GM12878 (cell line): ENCODE data around the gene KRTAP10-3.

Source experiments
- ATF7 ChIP-seq: fragments of 450-650 bp; IDR thresholded peaks from 2 replicates; pipeline ENCODE4 v1.6.1; 2016; ENCODE audit warnings: low read depth, mild to moderate bottlenecking
- BHLHE40 ChIP-seq, 2 experiments: fragments of 450-650 bp in 1 of 2; IDR thresholded peaks; 2 replicates each; pipeline ENCODE4 v1.6.1; 2011 to 2017; ENCODE audit warnings: low read depth in 2 of 2, borderline replicate concordance in 1 of 2, improper control_type of control experiment in 1 of 2, low read length in 1 of 2, mild to moderate bottlenecking in 1 of 2
- CTCF ChIP-seq, 3 experiments: IDR thresholded peaks in 2 of 3; conservative IDR thresholded peaks in 1 of 3; 2 replicates each; pipeline ENCODE4 v1.5.1; 2011; ENCODE audit warnings: low read depth in 3 of 3, low read length in 3 of 3, mild to moderate bottlenecking in 3 of 3, control low read depth in 2 of 3, moderate library complexity in 2 of 3, inconsistent platforms in 1 of 3, mixed read lengths in 1 of 3; ENCODE audit not compliant: control insufficient read depth in 2 of 3, insufficient read depth in 1 of 3; ENCODE audit errors: extremely low read depth in 1 of 3
- HDAC2 ChIP-seq: fragments of 200-600 bp; sonication (generic); IDR thresholded peaks from 2 replicates; pipeline ENCODE4 v1.6.1; 2017
- HDAC6 ChIP-seq: fragments of 200-600 bp; sonication (generic); IDR thresholded peaks from one replicate; pipeline ENCODE4 v1.8.0; 2017; ENCODE audit warnings: antibody characterized with exemption; ENCODE audit not compliant: unreplicated experiment
- NR2C1 ChIP-seq: fragments of 450-650 bp; IDR thresholded peaks from 2 replicates; pipeline ENCODE4 v1.6.1; 2017; ENCODE audit warnings: antibody characterized with exemption, mild to moderate bottlenecking, moderate library complexity
- RAD21 ChIP-seq: IDR thresholded peaks from 2 replicates; pipeline ENCODE4 v1.6.1; 2011; ENCODE audit warnings: mild to moderate bottlenecking, low read depth, low read length, moderate library complexity; ENCODE audit not compliant: insufficient read depth
- SMC3 ChIP-seq: IDR thresholded peaks from 2 replicates; pipeline ENCODE4 v1.6.1; 2011; ENCODE audit warnings: low read length, improper control_type of control experiment, borderline replicate concordance
- ZNF274 ChIP-seq: IDR thresholded peaks from one replicate; pipeline ENCODE4 v1.8.0; 2011; ENCODE audit not compliant: insufficient read length, insufficient read depth
- TF ChIP-seq, protein P1 (sequence below): fragments of 450-650 bp; formaldehyde crosslinking; IDR thresholded peaks from 2 replicates; pipeline ENCODE4 v1.4.0; 2022; ENCODE audit warnings: mild to moderate bottlenecking, moderate library complexity
- TF ChIP-seq, protein P2 (sequence below): IDR thresholded peaks from 2 replicates; pipeline ENCODE4 v1.6.1; 2012; ENCODE audit warnings: low read length, inconsistent platforms
- TF ChIP-seq, protein P3 (sequence below): fragments of 450-650 bp; IDR thresholded peaks from 2 replicates; pipeline ENCODE4 v1.6.1; 2017; ENCODE audit warnings: mild to moderate bottlenecking

- TF ChIP-seq, protein P1, sequence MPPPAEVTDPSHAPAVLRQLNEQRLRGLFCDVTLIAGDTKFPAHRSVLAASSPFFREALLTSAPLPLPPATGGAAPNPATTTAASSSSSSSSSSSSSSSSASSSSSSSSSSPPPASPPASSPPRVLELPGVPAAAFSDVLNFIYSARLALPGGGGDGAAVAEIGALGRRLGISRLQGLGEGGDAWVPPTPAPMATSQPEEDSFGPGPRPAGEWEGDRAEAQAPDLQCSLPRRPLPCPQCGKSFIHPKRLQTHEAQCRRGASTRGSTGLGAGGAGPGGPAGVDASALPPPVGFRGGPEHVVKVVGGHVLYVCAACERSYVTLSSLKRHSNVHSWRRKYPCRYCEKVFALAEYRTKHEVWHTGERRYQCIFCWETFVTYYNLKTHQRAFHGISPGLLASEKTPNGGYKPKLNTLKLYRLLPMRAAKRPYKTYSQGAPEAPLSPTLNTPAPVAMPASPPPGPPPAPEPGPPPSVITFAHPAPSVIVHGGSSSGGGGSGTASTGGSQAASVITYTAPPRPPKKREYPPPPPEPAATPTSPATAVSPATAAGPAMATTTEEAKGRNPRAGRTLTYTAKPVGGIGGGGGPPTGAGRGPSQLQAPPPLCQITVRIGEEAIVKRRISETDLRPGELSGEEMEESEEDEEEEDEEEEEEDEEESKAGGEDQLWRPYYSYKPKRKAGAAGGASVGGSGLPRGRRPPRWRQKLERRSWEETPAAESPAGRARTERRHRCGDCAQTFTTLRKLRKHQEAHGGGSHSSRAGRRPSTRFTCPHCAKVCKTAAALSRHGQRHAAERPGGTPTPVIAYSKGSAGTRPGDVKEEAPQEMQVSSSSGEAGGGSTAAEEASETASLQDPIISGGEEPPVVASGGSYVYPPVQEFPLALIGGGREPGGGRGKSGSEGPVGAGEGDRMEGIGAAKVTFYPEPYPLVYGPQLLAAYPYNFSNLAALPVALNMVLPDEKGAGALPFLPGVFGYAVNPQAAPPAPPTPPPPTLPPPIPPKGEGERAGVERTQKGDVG (CRISPR knock-in tag) = no peak
- TF ChIP-seq, protein P2, sequence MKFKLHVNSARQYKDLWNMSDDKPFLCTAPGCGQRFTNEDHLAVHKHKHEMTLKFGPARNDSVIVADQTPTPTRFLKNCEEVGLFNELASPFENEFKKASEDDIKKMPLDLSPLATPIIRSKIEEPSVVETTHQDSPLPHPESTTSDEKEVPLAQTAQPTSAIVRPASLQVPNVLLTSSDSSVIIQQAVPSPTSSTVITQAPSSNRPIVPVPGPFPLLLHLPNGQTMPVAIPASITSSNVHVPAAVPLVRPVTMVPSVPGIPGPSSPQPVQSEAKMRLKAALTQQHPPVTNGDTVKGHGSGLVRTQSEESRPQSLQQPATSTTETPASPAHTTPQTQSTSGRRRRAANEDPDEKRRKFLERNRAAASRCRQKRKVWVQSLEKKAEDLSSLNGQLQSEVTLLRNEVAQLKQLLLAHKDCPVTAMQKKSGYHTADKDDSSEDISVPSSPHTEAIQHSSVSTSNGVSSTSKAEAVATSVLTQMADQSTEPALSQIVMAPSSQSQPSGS = no peak
- TF ChIP-seq ATF7 (no peak), HDAC2 (no peak), RAD21 (no peak), CTCF (IDR thresholded peaks at IDR 0.05 in 2 of 3, conservative IDR thresholded peaks at IDR 0.05 in 1 of 3; ENCODE audit: control insufficient read depth in 2 of 3, extremely low read depth in 1 of 3, insufficient read depth in 1 of 3, low read depth in 3 of 3, low read length in 3 of 3) (no peak), ZNF274 (no peak), BHLHE40 (IDR thresholded peaks at IDR 0.05; ENCODE audit: borderline replicate concordance in 1 of 2, low read depth in 2 of 2, low read length in 1 of 2) (no peak), HDAC6 (no peak), NR2C1 (no peak), SMC3 (no peak)
- TF ChIP-seq, protein P3, sequence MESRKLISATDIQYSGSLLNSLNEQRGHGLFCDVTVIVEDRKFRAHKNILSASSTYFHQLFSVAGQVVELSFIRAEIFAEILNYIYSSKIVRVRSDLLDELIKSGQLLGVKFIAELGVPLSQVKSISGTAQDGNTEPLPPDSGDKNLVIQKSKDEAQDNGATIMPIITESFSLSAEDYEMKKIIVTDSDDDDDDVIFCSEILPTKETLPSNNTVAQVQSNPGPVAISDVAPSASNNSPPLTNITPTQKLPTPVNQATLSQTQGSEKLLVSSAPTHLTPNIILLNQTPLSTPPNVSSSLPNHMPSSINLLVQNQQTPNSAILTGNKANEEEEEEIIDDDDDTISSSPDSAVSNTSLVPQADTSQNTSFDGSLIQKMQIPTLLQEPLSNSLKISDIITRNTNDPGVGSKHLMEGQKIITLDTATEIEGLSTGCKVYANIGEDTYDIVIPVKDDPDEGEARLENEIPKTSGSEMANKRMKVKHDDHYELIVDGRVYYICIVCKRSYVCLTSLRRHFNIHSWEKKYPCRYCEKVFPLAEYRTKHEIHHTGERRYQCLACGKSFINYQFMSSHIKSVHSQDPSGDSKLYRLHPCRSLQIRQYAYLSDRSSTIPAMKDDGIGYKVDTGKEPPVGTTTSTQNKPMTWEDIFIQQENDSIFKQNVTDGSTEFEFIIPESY = no peak
Measured at GRCh38 chr21:44578371-44579055, 19.9 kb upstream of the KRTAP10-3 start.
